GM18505 (cell line): ENCODE measurements around the gene CELF6.

Experiments
- ATAC-seq: cut with Tn5 transposase; IDR thresholded peaks from one replicate; pipeline ENCODE4 v1.9.1; 2021; ENCODE audit not compliant: unreplicated experiment
- POLR2A ChIP-seq: IDR thresholded peaks from 4 replicates; pipeline ENCODE4 v1.6.1; 2011; ENCODE audit warnings: borderline replicate concordance; ENCODE audit not compliant: insufficient read depth, insufficient read length; ENCODE audit errors: extremely low read depth

Gene CELF6

DNA sequence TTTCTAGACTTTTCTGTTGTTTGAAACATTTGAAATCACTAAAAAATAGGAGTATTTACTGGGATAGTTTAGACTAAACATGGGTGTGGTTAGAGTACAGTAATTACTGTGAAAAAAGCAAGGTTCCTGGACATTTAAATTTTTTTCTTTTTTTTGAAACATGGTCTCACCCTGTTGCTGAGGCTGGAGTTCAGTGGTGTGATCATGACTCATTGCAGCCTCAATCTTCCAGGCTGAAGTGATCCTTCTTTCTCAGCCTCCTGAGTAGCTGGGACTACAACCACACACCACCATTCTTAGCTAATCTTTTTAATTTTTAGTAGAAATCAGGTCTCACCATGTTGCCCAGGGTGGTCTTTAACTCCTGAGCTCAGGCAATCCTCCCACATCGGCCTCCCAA, 20.4 kb upstream of the CELF6 start:
- ATAC-seq = no peak
- TF ChIP-seq POLR2A = no peak

DNA sequence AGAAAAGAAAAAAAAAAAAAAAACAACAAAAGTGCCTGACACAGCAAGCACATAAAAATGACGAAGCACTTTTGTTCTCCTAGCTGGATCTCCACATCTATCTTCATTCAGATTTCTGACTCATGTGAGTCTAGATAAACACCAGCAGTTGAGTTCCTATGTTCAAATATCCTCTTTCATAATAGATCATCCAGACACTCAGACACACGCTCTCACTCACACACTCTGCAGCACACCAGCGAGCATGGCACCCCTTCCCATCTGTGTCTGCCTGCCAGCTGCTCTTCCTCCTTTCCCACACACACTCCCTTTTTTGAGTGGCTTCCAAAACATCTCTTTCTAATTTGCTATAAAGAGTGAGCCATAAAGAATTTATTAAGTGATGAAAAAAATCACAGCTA, 19.8 kb upstream of the CELF6 start:
- no peak for ATAC-seq
- TF ChIP-seq POLR2A = no peak

DNA sequence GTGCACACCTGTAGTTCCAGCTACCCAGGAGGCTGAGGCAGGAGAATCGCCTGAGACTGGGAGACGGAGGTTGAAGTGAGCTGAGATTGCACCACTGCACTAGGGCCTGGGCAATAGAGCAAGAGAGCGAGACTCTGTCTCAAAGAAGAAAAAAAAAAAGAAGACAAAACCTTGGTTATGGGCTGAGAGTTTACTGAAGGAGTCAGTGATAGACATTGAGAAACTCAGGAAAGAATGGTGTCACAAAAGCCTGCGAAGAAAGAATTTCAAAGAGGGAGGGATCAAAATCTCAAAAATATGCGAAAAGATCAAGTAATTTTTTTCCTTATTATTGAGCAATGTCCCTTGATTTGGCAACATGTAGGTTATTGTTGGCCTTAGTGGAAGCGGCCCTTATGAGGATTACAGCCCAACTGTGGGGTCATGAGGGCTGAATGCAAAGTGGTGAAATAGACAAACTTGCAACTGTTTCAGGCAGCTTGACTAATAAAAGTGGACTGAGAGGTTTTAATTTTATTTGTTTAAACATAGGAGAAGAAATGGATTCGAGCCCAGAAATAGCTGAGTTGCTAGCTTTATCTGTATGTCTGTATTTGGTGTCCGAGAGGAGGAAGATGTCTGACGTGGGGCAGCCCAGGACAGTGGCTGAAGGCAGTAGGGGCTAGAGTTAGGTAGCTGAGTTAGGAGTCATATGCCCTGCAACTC, 18.8 kb upstream of the CELF6 start:
- no peak for ATAC-seq

DNA sequence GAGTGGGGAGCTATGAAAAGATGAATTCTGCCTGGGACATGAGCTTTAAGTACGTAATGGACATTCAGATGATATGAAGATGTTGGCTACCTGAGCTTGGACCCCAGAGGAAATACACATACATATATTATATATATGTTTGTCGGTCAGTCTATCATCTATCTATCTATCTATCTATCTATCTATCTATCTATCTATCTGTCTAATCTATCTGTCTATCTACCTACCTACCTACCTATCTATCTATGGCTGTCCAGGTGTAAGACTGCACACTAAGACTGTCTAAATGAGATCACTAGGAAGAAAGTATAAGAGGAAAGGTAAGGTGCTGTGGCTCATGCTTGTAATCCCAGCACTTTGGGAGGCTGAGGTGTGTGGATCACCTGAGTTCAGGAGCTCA, 18.2 kb upstream of the CELF6 start:
- no peak for ATAC-seq
- no peak for TF ChIP-seq POLR2A

More for the DNA sequence above, 18.8 kb upstream of the CELF6 start:
- no peak for TF ChIP-seq POLR2A

DNA sequence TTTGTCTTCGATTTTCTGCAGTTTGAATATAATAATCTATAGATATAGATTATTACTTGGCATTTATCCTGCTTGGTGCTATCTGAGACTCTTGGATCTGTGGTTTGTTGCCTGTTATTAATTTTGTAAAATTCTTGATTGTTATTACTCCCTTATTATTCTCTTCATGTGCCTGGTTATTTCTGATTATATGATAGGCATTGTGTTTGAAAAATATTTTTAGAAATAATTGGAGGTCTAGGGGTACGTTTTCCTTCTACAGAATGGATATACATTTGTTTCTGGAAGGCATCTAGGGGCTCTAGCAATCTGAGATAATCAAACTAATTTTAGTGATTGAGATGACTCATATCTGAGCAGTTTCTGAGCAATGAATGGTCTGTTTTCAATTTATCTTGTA, 14.9 kb upstream of the CELF6 start:
- no peak for TF ChIP-seq POLR2A
- ATAC-seq = no peak

DNA sequence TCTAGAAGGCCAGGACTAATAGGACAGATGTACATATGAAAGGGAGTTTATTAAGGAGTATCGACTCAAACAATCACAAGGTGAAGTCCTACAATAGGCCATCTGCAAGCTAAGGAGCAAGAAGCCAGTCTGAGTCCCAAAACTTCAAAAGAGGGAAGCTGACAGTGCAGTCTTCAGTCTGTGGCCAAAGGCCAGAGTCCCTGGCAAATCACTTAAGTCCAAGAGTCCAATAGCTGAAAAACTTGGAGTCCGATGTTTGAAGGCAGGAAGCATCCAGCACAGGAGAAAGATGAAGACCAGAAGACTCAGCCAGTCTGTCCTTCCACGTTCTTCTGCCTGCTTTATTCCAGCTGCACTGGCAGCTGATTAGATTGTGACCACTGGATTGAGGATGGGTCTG, 11.1 kb upstream of the CELF6 start:
- ATAC-seq = no peak
- no peak for TF ChIP-seq POLR2A

DNA sequence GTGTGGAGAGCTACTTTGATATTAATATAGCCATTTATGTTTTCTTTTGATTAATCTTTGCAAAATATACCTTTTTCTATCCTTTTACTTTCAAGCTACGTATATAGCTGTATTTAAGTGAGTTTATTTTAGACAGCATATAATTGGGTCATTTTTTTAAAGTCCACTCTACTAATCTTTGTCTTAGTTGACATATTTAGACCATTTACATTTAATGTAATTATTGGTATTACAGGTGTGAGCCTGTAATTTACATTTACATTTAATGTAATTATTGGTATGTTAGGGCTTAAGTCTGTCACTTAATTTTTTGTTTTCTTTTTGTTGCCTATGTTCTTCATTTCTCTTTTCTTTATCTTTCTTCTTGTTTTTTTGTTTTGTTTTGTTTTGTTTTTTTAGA, 3.8 kb upstream of the CELF6 start:
- ATAC-seq = no peak
- TF ChIP-seq POLR2A = no peak

DNA sequence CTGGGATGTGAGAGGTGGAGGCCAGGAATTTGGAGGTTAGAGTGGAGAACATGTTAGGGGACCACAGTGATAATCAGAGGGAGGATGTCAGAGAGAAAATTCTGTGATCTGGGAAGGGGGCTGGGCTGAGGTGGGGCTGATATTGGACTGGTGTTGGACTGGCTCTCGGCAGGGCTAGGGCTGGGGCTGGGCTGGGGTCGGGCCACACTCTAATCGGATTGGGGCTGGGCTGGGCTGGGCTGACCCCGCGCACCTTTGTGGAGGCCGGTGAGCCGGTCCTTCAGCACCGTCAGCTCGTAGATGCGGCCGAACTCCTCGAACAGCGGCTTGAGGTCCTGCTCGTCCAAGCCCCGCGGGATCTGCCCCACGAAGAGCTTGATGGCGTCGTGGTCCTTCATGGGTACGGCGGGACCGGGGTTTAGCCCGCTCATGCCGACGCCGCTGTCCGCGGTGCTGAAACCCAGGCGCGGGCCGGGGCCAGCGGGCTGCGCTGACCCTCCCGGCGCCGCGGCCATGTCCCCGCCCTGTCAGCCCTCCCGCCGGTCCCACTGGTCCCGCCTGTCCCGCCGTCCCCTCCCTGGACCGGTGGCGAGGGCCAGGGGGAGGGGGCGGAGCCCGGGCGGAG, 485 bp downstream of the CELF6 start:
- peak; percentile 31 for ATAC-seq
- TF ChIP-seq POLR2A = no peak

DNA sequence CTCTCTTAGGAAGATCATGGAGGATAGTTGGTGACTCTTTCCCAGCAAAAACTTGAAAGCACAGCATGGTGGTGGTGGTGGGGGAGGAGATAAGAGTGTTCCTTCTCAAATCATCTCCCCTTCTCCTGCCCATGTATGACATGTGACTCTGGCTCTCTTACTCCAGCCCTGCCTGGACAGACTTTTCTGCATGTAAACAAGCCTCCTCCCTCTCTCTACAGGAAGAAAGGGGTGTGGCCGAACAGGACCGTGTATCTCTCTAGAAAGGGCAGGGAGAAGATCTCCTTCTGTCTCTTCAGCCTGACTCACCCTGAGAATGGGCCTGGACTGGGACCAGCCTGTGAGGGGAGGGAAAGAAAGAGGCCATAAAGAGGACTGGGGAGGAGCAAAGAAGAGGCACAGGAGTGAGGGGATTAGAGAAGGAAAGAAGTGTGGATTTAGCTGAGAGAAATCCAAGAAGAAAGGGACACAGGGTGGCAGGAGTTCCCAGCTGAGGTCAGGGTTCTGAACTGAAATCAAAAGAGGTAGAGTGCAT, 1.5 kb downstream of the CELF6 start:
- no peak for TF ChIP-seq POLR2A
- ATAC-seq = no peak

DNA sequence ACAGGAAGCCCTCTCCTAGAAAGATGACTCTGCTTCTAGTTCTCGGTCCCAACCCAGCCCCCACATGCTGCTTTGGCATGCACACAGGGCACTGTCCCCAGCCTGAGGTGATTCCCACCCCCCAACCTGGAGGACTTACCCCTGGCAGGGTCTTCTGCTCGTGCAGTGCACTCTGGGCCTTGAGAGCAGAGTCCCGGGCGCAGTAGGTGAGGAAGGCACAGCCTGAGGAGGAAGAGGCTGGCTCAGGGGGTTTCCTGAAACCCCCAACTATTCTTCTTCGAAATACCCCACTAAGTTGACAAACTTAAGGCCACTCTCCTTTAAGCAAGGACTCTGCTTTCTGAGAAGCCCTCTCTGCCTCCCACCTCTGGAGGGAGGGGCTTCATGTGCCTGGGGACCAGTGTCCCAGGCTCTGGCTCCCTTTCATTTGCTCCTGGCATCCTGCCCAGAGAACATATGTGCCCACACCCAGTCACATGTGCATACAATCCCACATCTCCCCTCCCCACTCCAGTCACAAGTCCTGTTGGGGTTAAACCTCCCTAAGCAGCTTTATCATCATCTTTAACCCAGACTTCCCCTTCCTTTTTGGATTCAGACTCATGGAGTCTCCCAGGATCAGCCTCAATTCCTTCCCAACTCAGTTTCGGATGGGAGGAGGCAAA, 4.1 kb downstream of the CELF6 start:
- ATAC-seq = no peak
- no peak for TF ChIP-seq POLR2A

DNA sequence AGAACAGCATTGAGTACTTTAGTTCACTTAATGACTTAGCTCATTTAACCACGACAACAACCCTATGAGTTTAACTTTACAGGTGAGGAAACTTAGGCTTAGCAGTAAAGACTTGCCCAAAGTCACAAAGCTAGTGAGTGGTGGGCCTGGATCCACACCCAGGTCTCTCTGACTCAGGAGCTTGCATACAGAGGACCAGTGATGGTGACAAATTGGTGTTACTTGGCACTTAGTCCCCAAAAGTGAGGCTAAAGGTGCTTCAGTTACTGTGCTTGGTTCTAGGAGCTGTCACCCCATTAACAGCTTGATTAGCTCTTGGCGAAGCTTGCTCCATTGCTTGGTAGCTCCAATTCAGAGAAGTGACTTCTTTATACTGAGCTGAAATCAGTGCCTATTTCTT, 6.1 kb downstream of the CELF6 start:
- ATAC-seq = no peak
- no peak for TF ChIP-seq POLR2A

DNA sequence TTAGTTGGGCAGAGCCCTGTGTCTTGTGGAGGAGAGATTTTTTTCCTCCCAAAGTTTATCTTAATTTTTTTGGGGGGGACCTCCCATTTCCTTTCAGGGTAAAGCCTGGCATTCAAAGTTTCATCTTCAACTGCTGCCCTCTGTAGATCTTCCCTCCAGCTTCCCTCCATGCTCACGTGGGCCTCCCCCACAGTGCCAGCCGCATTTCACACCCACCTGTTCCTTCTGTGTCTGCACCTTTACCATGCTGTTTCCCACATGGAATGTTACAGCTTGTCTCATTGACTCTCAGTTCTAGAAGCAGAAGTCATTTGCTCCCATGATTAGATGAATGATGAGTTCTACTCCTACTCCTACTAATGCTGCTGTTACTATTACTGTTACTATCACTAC, 6.5 kb downstream of the CELF6 start:
- no peak for ATAC-seq
- no peak for TF ChIP-seq POLR2A

DNA sequence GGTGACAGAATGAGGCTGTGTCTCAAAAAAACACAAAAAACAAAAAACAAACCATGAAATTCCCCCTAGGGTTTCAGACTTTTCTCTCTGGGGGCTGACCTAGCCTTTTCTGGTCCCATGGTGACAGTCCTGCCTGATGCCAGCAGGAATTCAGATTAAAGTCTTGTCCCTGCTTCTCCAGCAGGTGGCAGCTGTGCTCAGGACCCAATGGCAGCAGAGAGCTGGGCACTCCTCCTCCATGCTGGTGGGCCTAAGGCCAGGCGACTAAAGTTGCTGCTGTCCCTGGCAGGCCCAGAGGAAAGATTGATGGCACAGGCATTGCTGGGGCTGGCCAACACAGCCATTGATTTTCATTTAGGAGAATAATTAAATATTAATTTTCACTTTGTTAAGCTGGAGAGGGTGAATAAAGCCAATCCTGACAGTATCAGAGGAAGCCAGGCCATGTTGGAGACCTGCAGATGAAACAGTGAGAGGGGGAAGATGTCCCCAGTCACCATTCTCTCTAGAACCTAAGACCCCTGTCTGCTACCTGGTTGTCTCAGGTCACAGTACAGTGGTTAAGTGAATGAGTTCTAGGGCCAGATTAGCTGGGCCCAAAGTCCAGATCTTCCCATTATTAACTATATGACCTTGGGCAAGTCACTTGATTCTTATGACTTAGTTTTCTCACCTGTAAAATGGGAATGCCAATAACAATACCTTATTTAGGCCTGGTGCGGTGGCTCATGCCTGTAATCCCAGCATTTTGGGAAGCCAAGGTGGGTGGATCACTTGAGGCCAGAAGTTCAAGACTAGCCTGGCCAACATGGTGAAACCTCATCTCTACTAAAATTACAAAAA, 7.1 kb downstream of the CELF6 start:
- TF ChIP-seq POLR2A = no peak
- no peak for ATAC-seq

DNA sequence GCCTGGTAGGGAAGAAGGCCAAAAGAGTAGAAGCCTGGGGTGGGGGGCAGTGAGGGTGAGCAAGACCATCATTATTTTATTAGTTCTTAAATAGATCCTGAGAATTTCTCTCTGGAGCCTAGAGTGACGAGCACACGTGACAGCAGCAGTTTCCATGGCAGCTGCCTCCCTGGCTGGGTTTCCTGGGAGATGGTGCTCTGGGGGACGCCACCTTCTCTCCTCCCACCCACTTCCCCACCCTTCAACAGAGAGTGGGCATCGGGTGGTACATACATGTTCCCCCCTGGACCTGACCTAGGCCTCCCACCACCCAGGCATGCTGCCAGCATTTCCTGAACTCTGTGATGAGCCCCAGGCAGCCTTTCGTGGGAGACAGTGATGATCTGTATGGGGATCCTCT, 12.9 kb downstream of the CELF6 start:
- ATAC-seq = no peak
- no peak for TF ChIP-seq POLR2A

DNA sequence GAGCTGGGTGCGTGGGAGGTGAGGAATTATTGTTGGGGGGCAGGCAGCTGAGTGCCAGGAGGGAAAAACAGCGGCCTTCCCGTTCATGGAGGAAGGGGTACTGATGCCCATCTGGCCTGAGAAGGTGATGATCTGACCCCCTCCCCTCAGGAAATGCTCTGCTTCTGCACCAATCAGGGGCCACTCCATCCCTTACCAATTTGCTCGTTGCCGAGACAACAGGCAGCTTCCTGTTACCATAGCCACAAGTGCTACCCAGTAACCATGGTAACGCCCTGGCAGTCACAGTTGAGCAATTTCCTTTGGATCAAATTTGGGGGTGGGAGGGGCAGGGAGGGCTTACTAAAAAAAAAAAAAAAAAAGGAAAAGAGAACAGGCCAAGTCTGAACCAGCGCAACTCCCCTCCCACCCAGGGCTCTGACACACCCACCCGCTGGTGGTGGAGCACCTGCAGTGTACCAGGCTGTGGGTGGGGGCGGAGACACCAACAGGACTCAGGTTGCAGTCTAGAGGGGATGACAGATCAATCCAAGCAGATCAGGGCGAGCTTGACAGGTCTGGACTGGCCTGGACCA, 13.7 kb downstream of the CELF6 start:
- ATAC-seq = no peak
- TF ChIP-seq POLR2A = no peak
